CD4-positive, alpha-beta T cell treated with Interleukin-15 for 4 hours (primary cell): ENCODE measurements around the gene E2F1.
"Not testable (repeated sequence)": the region's sequence is repeated elsewhere in the genome, so short reads cannot be mapped to it uniquely, and the experiment has no call there.

Experiments
- DNase-seq: peaks from one replicate; pipeline ENCODE4 v3.0.0-alpha.2; 2020; ENCODE audit warnings: low spot score

Gene E2F1

DNA sequence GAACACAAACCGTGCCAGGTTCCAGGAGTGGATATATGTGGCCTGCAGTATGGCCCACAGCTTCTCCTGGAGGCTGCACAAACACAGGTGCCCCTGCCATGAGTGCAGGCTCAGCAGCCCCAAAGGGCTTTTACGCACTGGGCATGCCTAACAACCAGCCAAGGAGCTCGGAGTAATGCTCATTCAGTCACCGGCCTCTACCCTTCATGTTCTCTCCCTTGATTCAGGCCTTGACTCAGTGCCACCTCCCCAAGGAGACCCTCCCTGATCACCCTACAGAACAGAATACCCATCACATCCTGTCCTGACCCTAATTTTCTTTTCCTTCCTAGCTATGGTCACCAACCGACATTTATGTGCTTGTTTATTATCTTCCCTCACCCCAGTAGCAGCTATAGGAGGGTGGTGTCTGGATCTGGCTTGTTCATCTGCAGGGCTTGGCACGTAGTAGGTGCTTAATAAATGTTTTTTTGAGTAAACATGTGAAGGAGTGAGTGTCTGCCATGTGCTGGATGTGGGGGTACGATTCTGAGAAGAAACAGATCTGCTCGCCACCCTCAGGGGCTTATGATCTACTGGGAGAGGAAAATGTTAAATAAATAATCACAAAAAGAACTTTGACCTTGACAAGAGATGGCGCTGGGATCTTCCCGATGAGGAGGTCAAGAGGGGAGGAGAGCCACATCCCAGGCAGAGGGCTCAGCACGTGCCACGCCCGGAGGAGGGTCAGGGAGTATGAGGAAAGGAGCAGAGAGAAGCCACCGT is 24.7 kb upstream of the E2F1 start:
- DNase-seq = no peak

DNA sequence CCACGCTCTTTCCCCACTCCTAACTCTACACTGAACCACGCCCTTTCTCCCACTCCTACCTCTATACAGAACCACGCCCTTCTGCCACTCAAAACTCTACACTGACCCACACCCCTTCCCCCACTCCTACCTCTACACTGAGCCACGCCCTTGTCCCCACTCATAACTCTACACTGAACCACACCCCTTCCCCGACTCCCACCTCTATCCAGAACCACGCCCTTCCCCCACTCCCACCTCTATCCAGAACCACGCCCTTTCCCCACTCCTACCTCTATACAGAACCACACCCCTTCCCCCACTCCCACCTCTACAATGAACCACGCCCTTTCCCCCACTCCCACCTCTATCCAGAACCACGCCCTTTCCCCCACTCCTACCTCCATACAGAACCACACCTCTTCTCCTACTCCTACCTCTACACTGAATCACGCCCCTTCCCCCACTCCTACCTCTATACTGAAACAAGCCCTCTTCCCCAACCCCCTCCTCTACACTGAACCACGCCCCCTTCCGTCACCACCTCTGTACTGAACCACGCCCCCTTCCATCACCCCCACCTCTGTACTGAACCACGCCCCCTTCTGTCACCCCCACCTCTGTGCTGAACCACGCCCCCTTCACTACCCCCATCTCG is 23.8 kb upstream of the E2F1 start:
- no peak for DNase-seq

DNA sequence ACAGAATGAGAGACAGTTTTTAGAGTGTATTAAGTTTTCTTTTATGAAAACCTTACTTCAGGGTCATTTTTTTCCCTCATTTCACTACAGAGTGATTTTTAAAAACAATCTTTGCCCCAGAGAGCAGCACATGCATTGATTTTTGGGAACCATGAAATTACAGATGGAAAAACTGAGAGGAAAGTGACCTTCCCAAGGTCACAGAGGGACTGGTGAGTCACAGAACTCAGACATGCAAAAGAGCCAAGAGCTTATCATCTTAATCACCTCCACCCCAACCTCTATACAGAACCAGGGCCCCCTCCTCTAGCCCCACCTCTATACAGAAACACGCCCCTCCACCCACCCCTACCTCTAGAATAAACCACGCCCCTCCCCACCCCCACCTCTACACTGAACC is 23.2 kb upstream of the E2F1 start:
- DNase-seq = no peak

GRCh38 chr20:33707668-33708067 is 21.5 kb upstream of the E2F1 start:
- DNase-seq = no peak

DNA sequence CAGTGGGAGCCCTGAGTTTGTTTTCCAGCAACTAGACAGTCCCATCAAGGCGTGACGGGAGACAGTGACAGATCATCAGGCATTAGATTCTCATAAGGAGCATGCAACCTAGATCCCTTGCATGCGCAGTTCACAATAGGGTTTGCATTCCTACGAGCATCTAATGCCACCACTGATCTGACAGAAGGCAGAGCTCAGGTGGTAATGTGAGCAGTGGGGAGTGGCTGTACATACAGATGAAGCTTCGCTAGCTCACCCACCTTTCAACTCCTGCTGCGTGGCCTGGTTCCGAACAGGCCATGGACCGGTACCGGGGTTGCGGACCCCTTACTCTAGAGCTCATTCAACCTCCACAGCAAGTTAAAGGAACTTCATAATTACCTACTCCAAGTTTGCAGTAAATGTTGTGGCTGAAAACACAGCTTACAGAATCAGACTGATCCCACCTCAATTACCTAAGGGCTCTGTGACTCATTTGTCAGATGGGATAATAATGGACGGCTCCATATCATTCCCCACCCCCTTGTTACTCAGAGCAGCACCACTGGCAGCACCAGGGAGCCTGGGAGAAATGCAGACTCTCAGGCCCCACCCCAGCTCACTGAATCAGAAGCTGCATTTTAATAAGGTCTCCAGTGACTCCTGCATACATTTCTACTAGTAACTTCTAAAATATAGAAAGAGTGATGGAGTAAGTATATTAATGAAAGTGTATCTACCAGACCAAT is 18.2 kb upstream of the E2F1 start:
- no peak for DNase-seq

GRCh38 chr20:33703498-33704137 is 17.4 kb upstream of the E2F1 start:
- no peak for DNase-seq

DNA sequence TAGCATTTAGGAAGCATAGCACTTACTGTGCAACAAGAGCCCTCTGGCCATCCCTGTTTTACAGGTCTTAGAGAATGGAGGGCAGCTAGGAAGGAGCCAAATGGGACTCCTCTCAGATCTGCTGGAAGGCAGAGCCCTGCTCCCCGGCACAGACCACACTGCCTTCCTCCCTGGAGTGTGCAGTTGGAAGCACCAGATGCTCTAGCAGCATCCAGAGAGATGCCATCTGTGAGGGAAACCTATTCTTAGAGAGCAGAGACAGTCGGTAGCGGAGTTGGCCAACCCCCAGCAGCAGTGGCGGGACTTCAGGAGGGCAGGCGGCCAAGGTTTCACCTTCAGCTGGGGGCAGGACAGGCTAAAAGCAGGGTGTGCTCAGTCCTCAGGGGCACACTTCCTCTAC is 16.7 kb upstream of the E2F1 start:
- no peak for DNase-seq

GRCh38 chr20:33701629-33702450 is 15.7 kb upstream of the E2F1 start:
- DNase-seq = no peak

- DNase-seq = not testable (repeated sequence)
Measured at GRCh38 chr20:33700696-33701441, 14.7 kb upstream of the E2F1 start.

DNA sequence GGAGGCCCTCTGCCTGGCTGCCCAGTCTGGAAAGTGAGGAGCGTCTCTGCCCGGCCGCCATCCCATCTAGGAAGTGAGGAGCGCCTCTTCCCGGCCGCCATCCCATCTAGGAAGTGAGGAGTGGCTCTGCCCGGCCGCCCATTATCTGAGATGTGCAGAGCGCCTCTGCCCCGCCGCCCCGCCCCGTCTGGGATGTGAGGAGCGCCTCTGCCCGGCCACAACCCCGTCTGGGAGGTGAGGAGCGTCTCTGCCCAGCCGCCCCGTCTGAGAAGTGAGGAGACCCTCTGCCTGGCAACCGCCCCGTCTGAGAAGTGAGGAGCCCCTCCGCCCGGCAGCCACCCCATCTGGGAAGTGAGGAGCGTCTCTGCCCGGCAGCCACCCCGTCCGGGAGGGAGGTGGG is 12.8 kb upstream of the E2F1 start:
- not testable (repeated sequence) for DNase-seq

GRCh38 chr20:33697129-33697528 is 10.9 kb upstream of the E2F1 start:
- DNase-seq = no peak

- DNase-seq = no peak
Measured at GRCh38 chr20:33696448-33696847, 10.3 kb upstream of the E2F1 start.

DNA sequence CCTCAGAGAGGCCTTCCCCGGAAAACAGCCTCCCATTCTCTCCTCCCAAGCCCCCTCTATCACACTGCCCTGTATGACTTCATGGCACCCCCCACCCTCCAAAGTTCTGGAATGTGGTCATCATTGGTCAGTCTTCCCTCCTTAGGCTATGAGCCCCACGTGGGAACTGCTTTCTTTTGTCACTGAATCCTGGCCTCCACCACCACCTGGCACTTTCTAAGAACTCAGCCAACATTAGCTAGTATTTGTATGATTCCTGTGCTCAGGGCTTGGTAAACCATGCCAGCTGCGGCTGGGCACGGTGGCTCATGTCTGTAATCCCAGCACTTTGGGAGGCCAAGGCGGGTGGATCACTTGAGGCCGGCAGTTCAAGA is 8.4 kb upstream of the E2F1 start:
- DNase-seq = no peak

DNA sequence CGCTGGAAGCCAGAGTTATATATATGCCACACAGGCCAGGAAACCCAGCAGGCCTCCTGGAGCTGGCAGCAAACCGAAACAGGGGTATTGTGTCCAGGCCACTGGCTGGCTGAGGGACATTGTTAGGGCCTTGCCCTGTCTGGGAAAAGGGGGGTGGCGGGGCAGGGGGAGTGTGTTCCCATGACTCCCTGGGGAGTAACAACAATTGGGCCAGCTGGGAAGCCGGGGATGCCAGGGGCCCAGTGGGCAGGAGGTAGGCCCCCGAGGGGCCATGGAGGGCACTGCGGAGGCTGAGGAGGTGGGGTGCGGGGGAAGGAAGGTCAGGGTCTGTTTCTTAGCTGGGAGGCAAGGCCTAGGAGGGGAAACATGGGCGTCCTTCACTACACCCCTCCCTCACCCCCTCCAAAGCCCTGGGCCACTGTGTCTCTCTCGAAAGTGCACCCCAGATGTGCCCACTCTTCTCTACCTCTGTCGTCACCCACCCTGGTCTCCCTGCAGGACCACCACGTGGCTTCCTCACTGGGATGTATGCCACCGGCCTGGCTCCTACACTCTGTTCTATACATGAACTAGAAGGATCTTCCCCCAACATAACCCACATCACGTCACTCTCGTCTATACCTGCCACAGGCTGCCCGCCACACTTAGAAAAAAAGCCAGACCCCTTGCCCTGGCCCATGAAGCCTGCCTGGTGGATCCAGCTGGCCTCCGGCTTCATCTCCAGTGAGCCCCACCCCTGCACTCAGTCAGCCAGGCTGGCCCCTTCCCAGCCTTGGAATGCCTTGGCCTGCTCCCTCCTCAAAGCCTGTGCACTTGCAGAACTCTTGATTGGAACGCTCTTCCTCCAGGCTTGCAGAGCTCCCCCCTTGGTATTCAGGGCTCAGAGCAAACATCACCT is 7.8 kb upstream of the E2F1 start:
- DNase-seq = no peak

DNA sequence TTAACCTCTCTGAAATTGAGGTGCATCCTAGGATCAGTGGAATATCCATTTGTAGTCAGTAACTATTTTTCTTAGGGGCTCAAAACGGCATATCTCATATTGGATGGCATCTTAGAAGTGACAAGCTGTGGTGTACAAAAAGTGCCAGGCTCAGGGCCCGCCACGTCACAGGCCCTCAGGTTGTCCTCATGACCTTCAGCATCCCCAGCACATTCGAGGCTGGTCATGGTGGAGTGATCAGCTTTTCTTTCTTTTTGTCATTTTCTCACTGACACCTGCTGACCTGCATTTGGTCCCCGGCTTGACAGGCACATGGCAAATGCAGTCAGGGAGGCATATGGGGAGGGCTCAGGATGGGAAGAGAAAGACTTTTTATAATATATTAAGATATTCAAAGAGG is 7.1 kb upstream of the E2F1 start:
- DNase-seq = no peak

- peak; percentile 63 for DNase-seq
Measured at GRCh38 chr20:33689973-33690372, 3.8 kb upstream of the E2F1 start.

GRCh38 chr20:33689493-33689892 is 3.3 kb upstream of the E2F1 start:
- no peak for DNase-seq

DNA sequence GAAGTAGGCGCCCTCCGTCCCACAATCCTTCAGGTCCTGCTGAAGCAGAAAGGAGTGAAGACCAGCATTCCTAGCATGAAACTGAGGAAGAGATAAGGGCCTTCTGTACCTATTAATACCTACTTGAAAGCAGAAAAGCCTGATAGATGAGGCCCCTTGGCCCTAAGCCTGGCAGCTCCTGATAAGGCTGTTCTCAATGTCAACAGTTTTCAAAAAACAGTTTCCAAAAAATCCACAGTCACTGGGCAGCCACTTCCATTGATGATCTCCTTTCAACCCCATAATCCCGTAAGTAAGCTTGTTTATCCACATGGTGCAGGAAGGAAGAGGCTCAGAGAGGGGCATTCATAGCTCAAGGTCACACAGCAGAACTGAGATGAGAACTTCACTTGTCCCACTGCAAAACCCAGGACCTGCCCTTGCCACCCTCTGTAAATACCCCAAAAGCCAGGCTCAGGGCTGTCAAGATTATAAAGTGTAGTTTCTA is 2.8 kb upstream of the E2F1 start:
- DNase-seq = no peak

- no peak for DNase-seq
Measured at GRCh38 chr20:33687993-33688937, 2.1 kb upstream of the E2F1 start.
